AG04450 (cell line): Measurements from ENCODE around the gene ZEB2. TPM values are rescaled to one million over a fixed set of nuclear protein-coding genes. Genes with fewer than 3 reads are reported as not detected.

ENCODE experiments used
- CTCF ChIA-PET: fragments of 300-600, 350-600 bp; formaldehyde crosslinking; extraction: SDS; loops from one replicate; lab custom pipeline; 2022; ENCODE audit warnings: antibody characterized with exemption, inconsistent platforms; lab: Charles Lee
- POLR2A ChIA-PET: fragments of 350-600 bp; formaldehyde crosslinking; extraction: SDS; loops from one replicate; lab custom pipeline; 2021; ENCODE audit warnings: antibody characterized with exemption, inconsistent platforms; lab: Yijun Ruan, JAX
- DNase-seq: peaks from one replicate; pipeline ENCODE4 v3.0.0-alpha.2; 2011; ENCODE audit warnings: low read depth, low spot score
- H3K27ac ChIP-seq: one replicate; pipeline ENCODE4 v1.5.1; 2012; ENCODE audit warnings: low read depth, low read length, control low read depth
- H3K27me3 ChIP-seq: one replicate; pipeline ENCODE4 v1.6.0; 2012; ENCODE audit warnings: low read length; ENCODE audit not compliant: control insufficient read depth, insufficient read depth
- H3K4me3 ChIP-seq: 2 replicates; pipeline ENCODE4 v1.5.1; 2011; ENCODE audit warnings: mild to moderate bottlenecking, low read depth, low read length, control low read depth
- H3K9me3 ChIP-seq: 2 replicates; pipeline ENCODE4 v1.5.1; 2012; ENCODE audit warnings: low read length; ENCODE audit not compliant: control insufficient read depth, insufficient read depth
- polyA plus RNA-seq: library from polyadenylated mRNA; depleted of rRNA; stranded (reverse); fragments of >200 nt; gene quantifications from 2 replicates; pipeline ENCODE4 v1.2.3, GENCODE V29; 2011
- TF ChIP-seq, protein P1 (sequence below): IDR thresholded peaks from 2 replicates; pipeline ENCODE4 v1.5.1; 2011; ENCODE audit warnings: low read depth, low read length, control low read depth, inconsistent platforms

Gene ZEB2
- polyA plus RNA-seq, 1 experiment: 41.7 TPM

DNA sequence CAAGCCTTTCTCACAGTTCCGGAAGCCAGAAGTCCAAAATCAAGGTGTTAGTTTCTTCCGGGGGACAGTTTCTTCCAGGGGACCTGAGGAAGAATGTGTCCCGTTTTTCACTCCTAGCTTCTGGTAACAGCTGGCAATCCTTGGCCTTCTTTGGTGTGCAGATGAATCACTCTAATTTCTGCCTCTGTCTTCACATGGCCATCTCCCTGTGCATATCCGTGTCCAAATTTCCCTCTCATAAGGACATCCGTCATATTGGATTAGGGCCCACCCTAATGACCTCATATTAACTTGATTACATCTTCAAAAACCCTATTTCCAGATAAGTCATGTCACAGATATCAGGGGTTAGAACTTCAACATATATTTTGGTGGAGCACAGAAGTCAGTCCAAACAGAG, 141.4 kb downstream of the ZEB2 start:
- Histone ChIP-seq H3K4me3 (no peak overlapping the region), H3K27ac (no peak overlapping the region), H3K27me3 (no peaks in the 10 kb centered on the region), H3K9me3 (no peaks in the 10 kb centered on the region)
- POLR2A ChIA-PET: no interaction called here
- no peak for DNase-seq
- CTCF ChIA-PET: no interaction called here
- TF ChIP-seq, protein P1, sequence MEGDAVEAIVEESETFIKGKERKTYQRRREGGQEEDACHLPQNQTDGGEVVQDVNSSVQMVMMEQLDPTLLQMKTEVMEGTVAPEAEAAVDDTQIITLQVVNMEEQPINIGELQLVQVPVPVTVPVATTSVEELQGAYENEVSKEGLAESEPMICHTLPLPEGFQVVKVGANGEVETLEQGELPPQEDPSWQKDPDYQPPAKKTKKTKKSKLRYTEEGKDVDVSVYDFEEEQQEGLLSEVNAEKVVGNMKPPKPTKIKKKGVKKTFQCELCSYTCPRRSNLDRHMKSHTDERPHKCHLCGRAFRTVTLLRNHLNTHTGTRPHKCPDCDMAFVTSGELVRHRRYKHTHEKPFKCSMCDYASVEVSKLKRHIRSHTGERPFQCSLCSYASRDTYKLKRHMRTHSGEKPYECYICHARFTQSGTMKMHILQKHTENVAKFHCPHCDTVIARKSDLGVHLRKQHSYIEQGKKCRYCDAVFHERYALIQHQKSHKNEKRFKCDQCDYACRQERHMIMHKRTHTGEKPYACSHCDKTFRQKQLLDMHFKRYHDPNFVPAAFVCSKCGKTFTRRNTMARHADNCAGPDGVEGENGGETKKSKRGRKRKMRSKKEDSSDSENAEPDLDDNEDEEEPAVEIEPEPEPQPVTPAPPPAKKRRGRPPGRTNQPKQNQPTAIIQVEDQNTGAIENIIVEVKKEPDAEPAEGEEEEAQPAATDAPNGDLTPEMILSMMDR: no peak

DNA sequence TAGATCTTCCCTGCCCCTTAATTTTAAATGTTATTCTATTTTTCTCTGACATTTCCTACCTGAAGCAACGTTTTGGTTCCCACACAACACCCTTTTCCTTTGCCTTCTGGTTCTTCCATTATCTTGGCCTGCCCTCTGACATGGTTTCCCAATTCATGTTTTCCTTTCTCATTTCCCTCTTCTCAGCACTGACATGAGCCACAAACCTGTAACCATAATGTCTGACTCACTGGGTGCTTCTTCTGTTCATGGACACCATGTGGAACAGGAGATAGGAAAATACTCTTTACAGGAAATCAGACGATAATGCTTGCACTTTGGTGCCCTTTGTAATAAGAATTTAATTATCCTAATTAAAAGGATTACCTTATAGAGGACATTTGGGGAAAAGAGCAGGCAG, 142.0 kb downstream of the ZEB2 start:
- ChIA-PET POLR2A (no interaction called here), CTCF (no interaction called here)
- H3K4me3 ChIP-seq: no peak overlapping the region
- no peaks in the 10 kb centered on the region for H3K9me3 ChIP-seq
- H3K27ac ChIP-seq: no peak overlapping the region
- TF ChIP-seq, protein P1: no peak
- DNase-seq: no peak
- no peaks in the 10 kb centered on the region for H3K27me3 ChIP-seq

DNA sequence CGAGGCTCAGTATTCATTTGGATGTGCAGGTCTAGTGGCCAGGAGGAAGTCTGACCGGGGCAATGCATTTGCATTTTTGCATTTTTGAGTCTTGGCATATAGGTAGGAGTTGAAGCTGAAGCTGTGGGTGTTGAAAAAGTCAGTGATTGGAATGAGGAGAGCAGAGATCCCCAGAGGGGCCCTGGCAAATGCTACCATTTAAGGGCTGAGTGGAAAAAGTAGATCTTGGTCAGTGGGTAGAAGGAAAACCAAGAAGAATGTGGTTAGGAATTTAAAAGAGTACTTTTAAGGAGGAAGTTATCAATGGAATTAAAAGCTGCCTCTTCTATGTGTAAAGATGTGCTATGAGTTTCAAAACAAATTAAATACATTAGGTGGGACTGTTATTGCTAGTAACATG, 143.0 kb downstream of the ZEB2 start:
- no peaks in the 10 kb centered on the region for H3K27me3 ChIP-seq
- no peak overlapping the region for H3K27ac ChIP-seq
- H3K4me3 ChIP-seq: no peak overlapping the region
- ChIA-PET CTCF (no interaction called here), POLR2A (no interaction called here)
- TF ChIP-seq, protein P1: no peak
- DNase-seq: no peak
- no peaks in the 10 kb centered on the region for H3K9me3 ChIP-seq

DNA sequence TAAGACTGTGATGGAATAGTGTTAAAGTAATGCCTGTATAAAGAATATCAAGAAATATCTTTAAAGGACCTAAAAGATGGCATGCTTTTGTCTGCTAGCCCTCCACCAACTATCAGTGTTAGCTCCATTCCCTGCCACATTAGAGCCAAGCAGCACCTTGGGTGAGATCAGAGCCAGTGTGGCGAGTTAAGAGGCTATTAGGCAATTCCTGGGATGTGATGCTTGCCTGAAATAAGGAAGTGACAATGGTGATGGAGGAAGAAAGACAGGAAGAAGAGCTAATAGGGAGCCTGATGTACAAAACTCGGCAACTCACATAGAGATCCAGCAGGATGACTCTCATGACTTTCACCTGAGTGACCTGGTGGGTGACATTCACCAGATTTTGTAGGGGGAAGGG, 143.5 kb downstream of the ZEB2 start:
- ChIA-PET POLR2A (no interaction called here), CTCF (no interaction called here)
- TF ChIP-seq, protein P1: no peak
- Histone ChIP-seq H3K9me3 (no peaks in the 10 kb centered on the region), H3K27me3 (no peaks in the 10 kb centered on the region), H3K27ac (no peak overlapping the region), H3K4me3 (no peak overlapping the region)
- no peak for DNase-seq

DNA sequence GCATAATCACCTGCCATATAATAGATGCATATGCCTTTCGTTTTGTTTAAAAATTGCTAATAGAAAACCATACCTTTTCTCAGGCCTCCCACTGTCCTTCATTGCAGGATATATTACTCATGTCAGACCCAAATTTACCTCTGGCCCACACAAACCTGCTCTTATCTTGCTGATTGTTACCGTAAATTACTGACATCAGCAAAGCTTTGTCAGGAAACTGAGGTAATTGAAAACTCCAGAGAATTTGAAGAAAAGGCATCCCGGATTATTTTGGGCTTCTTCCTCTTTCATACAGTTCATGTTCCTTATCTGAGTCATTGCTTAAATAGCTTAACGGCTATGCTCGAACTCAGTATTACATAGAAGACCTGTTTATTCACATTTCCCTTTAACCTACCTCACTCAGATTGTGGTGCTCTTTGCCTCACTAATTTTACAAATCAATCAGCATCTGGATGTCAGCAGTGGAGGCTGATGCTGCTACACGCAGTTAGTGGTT, 145.7 kb downstream of the ZEB2 start:
- DNase-seq: no peak
- ChIA-PET CTCF (interaction anchor here (0.8 kb wide), 1 partner anchor 129 kb away, joined by 3 read pairs; no protein-coding TSS in a partner anchor), POLR2A (no interaction called here)
- no peaks in the 10 kb centered on the region for H3K27me3 ChIP-seq
- no peak overlapping the region for H3K4me3 ChIP-seq
- TF ChIP-seq, protein P1: no peak
- no peaks in the 10 kb centered on the region for H3K9me3 ChIP-seq
- no peak overlapping the region for H3K27ac ChIP-seq
